SKM-1 treated with dmso at 0.1 percent for 144 hours (cell line): ENCODE measurements around the gene RICTOR.

Experiments
- DNase-seq: peaks from one replicate; lab custom pipeline; 2025; ENCODE audit not compliant: unreplicated experiment; lab: John Stamatoyannopoulos, UW

The RICTOR gene

GRCh38 chr5:39100301-39100850 lies 26.2 kb upstream of the RICTOR start:
- no peak for DNase-seq

DNA sequence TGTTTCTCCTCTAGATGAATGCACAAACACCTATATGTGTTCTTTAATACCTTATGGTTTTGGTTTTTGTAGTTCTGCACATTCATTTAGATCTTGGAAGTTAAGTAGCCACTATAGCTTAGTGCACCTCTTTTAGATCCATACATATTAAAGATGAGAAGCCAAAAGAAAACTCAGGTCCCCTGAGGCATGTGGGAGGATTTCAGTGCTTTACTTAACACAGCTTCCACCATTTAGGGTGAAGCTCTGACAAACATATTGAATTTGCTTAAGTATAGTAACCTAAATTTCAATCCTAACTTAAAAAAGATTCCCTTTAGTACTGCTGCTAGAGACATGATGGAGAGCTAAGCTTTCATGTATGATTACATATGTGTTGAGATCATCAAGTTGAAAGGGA lies 25.6 kb upstream of the RICTOR start:
- no peak for DNase-seq

GRCh38 chr5:39093352-39093751 lies 19.2 kb upstream of the RICTOR start:
- DNase-seq, result no peak

- DNase-seq, result no peak
These were observed 18.6 kb upstream of the RICTOR start for GRCh38 chr5:39092581-39093351.

GRCh38 chr5:39091940-39092580 lies 17.9 kb upstream of the RICTOR start:
- DNase-seq, result no peak

DNA sequence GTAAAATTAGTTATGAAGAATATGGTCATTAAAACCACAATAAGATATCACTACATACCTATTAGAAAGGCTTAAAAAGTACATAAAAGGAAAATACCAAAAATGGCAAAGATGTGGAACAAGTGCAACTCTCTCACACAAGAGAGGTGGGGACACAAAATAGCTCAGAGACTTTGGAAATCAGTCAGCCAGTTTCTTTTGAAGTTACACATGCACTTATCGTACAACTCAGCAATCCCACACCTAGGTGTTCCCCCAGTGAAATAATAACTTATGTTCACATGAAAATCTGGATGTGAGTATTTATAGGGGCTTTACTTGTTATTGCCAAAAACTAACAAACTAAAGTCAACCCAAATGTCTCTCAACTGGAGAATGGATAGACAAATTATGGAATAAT lies 9.8 kb upstream of the RICTOR start:
- DNase-seq, result no peak

GRCh38 chr5:39082995-39083394 lies 8.8 kb upstream of the RICTOR start:
- DNase-seq, result no peak

GRCh38 chr5:39080597-39081204 lies 6.5 kb upstream of the RICTOR start:
- DNase-seq, result peak; percentile 65

- no peak for DNase-seq
These were observed 6.0 kb upstream of the RICTOR start for GRCh38 chr5:39080168-39080567.

DNA sequence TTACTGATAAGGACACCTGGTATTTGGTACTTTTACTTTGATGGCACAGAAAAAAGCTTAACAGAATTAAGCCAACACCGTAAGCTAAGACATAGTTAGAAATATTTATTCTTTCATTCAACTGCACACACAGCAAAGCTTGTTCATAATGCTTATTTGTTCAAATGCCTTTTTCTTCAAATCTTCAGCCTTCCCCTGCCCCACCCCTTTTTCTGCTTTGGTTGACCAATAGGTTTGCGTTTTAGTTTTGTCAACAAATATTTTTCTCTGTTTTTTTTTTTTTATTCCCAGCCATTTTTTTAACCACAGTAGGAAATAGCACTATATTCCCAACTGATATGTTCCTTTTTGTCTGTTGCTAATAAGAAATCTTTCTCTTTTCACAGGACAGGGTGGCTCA lies 4.9 kb upstream of the RICTOR start:
- no peak for DNase-seq

- DNase-seq, result peak; percentile 79
These were observed 2.8 kb upstream of the RICTOR start for GRCh38 chr5:39076757-39077728.

- no peak for DNase-seq
These were observed 2.0 kb upstream of the RICTOR start for GRCh38 chr5:39076101-39076756.

GRCh38 chr5:39073767-39074016 lies 507 bp downstream of the RICTOR start:
- DNase-seq, result no peak

- DNase-seq, result peak; percentile 46
These were observed 1.1 kb downstream of the RICTOR start for GRCh38 chr5:39072925-39073766.

GRCh38 chr5:39068099-39068498 lies 6.1 kb downstream of the RICTOR start:
- DNase-seq, result no peak

DNA sequence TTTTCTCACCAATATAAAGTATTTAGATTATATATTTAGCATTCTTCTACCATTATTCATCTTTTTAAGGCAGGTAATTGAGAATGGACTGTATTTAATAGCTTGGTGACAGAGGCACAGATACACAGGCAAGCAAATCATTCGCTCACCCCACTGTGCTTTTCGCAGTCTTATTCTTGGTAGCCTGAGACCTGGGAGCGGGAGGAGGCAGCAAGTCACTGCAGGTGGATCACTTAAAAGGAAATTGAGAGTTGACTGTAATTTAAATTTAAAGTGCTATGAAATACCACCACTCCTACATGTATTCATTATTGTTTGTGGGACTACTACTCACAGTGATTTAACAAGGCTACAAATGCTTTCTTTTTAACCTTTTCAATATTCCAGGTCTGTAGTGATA lies 9.7 kb downstream of the RICTOR start:
- DNase-seq, result no peak

GRCh38 chr5:39063037-39063436 lies 11.2 kb downstream of the RICTOR start:
- DNase-seq, result no peak

DNA sequence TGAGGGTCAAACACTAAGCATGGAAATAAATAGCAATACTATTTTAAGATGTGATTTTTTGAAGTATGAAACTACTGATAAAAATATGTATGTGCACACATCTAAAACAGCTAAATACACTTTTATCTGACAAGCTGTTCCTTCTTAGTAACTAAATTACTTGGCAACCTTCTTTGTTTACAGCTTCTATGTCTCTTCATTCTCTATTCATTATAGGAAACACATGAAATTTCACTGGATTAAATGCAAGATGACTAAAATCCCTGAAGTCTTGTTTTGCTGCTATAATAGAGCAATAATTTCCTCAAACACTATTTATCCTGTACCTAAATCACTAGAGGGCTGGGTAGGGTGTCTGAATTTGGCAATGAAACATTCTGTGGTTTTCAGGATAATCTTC lies 11.7 kb downstream of the RICTOR start:
- DNase-seq, result no peak

- DNase-seq, result no peak
These were observed 12.1 kb downstream of the RICTOR start for GRCh38 chr5:39062104-39062503.

DNA sequence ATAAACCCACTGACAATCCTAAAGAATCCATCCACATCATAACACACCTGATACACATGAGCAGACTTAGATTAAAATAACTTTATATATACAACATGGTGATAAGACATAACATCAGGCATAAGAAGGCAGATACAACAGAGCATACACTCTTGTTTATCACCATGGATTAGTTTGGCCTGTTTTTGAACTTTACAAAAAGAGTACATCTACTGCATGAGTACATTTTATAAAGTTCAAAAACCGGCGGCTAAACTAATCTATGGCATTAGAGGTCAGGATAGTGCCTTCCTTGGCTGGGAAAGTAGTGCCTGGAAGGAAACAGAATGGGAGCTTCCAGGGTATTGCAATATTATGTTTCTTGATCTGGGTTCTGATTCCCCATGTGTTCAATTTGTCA lies 15.1 kb downstream of the RICTOR start:
- DNase-seq, result no peak
